BJ (cell line): ENCODE data around the gene VIT. TPM values are rescaled to one million over a fixed set of nuclear protein-coding genes. Genes with fewer than 3 reads are reported as not detected.

Source experiments
- CTCF ChIA-PET: fragments of 350-600 bp; formaldehyde crosslinking; extraction: SDS; loops from one replicate; lab custom pipeline; 2021; ENCODE audit warnings: antibody characterized with exemption, inconsistent platforms; lab: Yijun Ruan, JAX
- POLR2A ChIA-PET: fragments of 300-600 bp; sonication (Branson Sonifier 250); formaldehyde crosslinking; extraction: SDS; loops from one replicate; lab custom pipeline; 2021; ENCODE audit warnings: antibody characterized with exemption; lab: Charles Lee
- DNase-seq: peaks from one replicate; pipeline ENCODE4 v3.0.0-alpha.2; 2011; ENCODE audit warnings: low read depth
- H3K27me3 ChIP-seq: 2 replicates; pipeline ENCODE4 v1.6.0; 2011; ENCODE audit warnings: low read length; ENCODE audit not compliant: control insufficient read depth, insufficient read depth
- H3K36me3 ChIP-seq: 2 replicates; pipeline ENCODE4 v1.5.1; 2011; ENCODE audit warnings: low read length; ENCODE audit not compliant: control insufficient read depth, insufficient read depth
- H3K4me3 ChIP-seq: 2 replicates; pipeline ENCODE4 v1.5.1; 2011; ENCODE audit warnings: low read depth, mild to moderate bottlenecking, control low read depth, low read length
- polyA plus RNA-seq: library from polyadenylated mRNA; depleted of rRNA; stranded (reverse); fragments of >200 nt; gene quantifications from 2 replicates; pipeline ENCODE4 v1.2.3, GENCODE V29; 2011
- TF ChIP-seq, protein P1 (sequence below): IDR thresholded peaks from 2 replicates; pipeline ENCODE4 v1.5.1; 2011; ENCODE audit warnings: low read depth, mild to moderate bottlenecking, control low read depth, inconsistent platforms, low read length, moderate library complexity; ENCODE audit not compliant: insufficient read depth

VIT gene
- polyA plus RNA-seq, 1 experiment, result 41.1 TPM

- no peaks in the 10 kb centered on the region for H3K36me3 ChIP-seq
- TF ChIP-seq, protein P1, sequence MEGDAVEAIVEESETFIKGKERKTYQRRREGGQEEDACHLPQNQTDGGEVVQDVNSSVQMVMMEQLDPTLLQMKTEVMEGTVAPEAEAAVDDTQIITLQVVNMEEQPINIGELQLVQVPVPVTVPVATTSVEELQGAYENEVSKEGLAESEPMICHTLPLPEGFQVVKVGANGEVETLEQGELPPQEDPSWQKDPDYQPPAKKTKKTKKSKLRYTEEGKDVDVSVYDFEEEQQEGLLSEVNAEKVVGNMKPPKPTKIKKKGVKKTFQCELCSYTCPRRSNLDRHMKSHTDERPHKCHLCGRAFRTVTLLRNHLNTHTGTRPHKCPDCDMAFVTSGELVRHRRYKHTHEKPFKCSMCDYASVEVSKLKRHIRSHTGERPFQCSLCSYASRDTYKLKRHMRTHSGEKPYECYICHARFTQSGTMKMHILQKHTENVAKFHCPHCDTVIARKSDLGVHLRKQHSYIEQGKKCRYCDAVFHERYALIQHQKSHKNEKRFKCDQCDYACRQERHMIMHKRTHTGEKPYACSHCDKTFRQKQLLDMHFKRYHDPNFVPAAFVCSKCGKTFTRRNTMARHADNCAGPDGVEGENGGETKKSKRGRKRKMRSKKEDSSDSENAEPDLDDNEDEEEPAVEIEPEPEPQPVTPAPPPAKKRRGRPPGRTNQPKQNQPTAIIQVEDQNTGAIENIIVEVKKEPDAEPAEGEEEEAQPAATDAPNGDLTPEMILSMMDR, result no peak
- ChIA-PET CTCF (interaction anchor here (0.6 to 0.7 kb wide), 2 partner anchors 10 to 20 kb away, joined by 3 to 6 read pairs; no protein-coding TSS in a partner anchor), POLR2A (no interaction called here)
- no peak overlapping the region for H3K4me3 ChIP-seq
- no peaks in the 10 kb centered on the region for H3K27me3 ChIP-seq
- no peak for DNase-seq
Observed at GRCh38 chr2:36805635-36806224, 109.2 kb downstream of the VIT start.

- DNase-seq, result no peak
- POLR2A ChIA-PET, result no interaction called here
- Histone ChIP-seq H3K36me3 (no peaks in the 10 kb centered on the region), H3K4me3 (no peak overlapping the region), H3K27me3 (no peaks in the 10 kb centered on the region)
- TF ChIP-seq, protein P1, result no peak
- CTCF ChIA-PET, result interaction anchor here (0.9 to 1.7 kb wide), 3 partner anchors 10 to 202 kb away, joined by 3 read pairs; no protein-coding TSS in a partner anchor
Observed at GRCh38 chr2:36807223-36807886, 110.8 kb downstream of the VIT start.

GRCh38 chr2:36808386-36809068 is 112.0 kb downstream of the VIT start:
- Histone ChIP-seq H3K36me3 (no peaks in the 10 kb centered on the region), H3K27me3 (no peaks in the 10 kb centered on the region), H3K4me3 (no peak overlapping the region)
- ChIA-PET POLR2A (no interaction called here), CTCF (no interaction called here)
- TF ChIP-seq, protein P1, result no peak
- no peak for DNase-seq

DNA sequence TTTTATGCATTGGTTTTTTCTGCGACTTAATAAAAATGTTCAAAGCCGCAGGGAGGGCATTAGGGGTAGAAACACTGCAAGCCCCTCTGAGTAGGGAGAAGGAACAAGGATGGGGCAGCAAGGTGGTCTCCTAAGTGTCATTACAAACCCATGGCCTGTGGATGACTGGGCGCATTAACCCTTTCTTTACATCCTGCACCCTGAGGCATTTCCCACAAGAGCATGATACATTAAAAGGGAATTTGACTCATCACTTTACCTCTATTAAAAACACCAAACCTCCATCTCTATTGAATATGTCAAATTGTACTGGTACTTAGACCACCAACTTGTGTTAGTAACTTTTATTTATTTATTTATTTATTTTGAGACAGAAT is 112.5 kb downstream of the VIT start:
- Histone ChIP-seq H3K27me3 (no peaks in the 10 kb centered on the region), H3K36me3 (no peaks in the 10 kb centered on the region), H3K4me3 (no peak overlapping the region)
- DNase-seq, result no peak
- TF ChIP-seq, protein P1, result no peak
- ChIA-PET POLR2A (no interaction called here), CTCF (no interaction called here)

GRCh38 chr2:36811071-36811470 is 114.6 kb downstream of the VIT start:
- Histone ChIP-seq H3K36me3 (no peaks in the 10 kb centered on the region), H3K27me3 (no peaks in the 10 kb centered on the region), H3K4me3 (no peak overlapping the region)
- TF ChIP-seq, protein P1, result no peak
- ChIA-PET CTCF (no interaction called here), POLR2A (no interaction called here)
- DNase-seq, result no peak
